NCI-H187 (cell line): ENCODE measurements around the gene CFAP61.

Source experiments
- DNase-seq, 2 experiments: peaks; one replicate each; lab custom pipeline; 2025; lab: John Stamatoyannopoulos, UW

The CFAP61 gene

DNA sequence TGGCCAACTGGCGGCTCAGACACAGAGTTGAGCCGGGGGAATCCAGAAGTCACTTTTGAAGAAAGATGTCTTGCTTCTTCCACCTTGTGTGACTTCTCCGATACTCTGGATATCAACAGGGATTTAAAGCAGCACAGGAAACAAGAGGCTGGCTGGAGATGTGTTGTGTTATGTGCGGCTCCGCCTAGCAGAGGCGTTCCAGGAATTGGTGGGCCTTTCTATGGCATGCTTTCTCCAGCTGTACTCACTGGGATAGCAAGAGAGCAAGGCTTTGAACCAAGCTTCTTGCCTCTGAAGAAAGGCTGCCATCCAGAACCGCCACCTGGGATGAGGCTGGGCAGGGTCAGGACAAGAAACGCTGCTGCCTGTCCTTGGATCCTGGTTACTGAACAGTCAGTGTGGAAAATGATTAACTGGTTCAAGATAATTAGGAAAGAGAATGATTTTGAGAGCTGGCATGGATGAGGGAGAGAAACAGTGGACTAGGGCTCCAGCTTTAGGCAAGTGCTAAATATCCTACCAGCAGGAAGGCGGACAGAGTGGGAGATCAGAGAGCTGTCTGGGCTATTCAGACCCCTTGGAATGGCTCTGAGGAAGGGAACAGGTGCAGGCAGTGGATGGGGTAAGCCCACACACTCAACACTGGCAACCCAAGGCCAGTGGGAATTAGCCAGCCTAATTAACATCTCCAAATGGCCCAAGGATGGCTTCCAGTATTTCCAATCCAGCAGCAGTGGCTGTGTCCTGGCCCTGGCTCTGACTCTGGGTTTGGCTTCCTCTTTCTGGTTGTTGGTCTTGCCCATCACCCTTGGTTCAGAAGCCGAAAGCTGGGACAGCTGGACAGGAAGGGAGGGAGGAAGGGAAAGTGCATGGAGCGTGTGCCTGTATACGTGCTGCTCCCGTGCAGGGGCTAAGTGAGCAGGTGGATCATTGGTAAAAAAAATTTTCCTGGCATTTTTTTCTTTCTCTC is 347.5 kb downstream of the CFAP61 start:
- DNase-seq, result no peak

DNA sequence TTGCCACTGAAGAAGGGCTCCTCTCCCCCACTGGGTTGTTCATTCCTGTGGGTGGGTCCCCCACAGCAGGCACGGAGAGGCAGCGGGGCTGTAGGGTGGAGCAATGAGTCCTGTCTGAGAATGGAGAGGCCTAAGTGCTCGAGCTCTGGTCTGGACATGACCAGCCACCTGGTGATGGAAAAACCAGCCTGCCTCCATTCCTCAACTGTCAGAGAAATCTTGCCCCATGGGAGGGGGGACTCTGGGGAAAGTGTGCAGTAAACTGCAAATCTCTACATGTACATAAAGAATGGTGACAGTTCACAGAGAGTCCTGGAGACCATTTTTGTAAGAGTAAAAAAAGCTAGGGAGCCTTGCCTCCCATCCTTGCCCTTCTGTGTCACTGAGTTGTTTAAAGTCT is 349.7 kb downstream of the CFAP61 start:
- DNase-seq, result no peak

DNA sequence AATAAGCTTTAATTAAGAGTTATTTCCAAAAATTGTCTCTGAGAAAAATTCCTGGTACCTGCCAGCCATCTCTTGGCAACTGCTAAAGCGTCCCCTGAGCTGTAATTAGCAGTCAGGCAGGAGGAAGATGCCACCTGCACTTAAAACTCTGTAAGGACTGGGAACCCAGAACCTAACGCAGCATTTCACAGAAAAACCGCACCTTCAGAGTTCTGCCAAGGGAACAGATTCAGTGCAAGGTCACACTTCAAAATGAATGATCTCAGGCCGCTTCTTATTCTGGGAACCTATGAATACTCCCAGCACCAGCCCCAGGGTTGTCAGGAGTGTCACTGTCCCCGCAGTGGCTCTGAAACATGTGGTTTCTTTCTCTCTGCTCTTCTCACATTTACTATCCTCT is 352.3 kb downstream of the CFAP61 start:
- DNase-seq, result no peak

- peak; percentile 23 to 40 for DNase-seq
Observed at GRCh38 chr20:20405623-20406022, 353.3 kb downstream of the CFAP61 start.

- no peak for DNase-seq
Observed at GRCh38 chr20:20406306-20406705, 354.0 kb downstream of the CFAP61 start.

DNA sequence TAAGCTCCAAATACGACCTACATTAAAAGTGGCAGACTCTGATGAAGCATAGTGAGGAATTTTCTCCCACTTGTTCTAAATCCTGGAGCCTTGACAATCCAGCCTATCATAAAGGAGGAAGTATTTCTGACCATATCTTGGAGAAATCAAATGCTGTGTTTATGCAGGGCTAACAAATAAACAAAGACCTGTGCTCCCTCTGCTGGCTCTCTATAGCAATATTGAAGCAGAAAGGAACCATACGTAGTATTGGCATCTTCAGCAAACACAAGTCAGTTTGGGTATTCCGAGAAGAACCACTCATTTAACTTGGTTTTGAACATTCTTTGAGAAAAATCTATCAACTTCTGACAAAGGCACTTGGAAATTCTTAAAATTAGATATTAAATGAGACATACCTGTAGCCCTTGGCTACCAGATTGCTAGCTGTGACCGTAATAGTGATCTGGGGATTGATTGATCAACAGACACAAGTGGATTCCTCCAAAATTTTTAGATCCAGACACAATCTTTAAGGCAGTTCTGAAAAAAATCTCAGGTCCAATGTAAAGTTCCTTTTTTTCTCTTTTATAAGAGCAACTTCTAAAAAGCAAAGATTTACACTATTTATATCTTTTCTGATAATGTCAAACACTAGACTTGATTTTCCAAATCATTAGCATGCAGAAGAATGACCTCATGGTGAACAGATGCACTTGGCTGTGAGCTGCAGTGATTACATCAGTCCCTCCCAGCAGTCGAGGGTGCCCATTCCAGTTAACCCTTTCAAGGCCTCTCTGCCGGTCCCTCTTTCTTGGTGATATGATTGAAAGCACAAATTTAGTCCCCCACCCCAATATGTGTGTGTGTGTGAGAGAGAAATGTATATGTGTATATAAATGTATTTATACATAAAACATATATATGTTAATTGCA is 355.8 kb downstream of the CFAP61 start:
- no peak for DNase-seq

DNA sequence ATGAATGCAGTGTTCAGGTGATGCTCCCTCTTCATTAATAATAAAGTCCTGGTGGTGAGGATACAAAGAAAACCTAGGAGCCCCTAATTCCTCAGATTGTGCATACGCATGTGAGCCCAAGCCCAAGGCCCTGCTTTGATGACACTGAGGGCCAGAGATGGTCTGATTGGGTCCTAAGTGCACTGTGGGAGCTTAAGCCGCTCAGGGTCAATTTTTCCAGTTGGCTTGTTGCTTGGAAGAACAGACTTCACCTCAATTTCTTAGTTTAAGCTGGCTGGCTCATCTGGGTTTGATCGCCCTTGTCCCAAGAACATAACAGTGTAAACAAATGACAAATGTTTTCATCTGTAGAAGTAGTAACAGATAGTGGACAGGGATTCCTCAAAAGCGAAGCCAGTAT is 357.0 kb downstream of the CFAP61 start:
- DNase-seq, result no peak
